NCI-H1694 treated with DMSO at 0.1 percent for 48 hours (cell line): ENCODE measurements around the gene ARHGEF25.
"Not testable (repeated sequence)": the region's sequence is repeated elsewhere in the genome, so short reads cannot be mapped to it uniquely, and the experiment has no call there.

ENCODE experiments used
- DNase-seq: peaks from one replicate; lab custom pipeline; 2025; lab: John Stamatoyannopoulos, UW

The ARHGEF25 gene

DNA sequence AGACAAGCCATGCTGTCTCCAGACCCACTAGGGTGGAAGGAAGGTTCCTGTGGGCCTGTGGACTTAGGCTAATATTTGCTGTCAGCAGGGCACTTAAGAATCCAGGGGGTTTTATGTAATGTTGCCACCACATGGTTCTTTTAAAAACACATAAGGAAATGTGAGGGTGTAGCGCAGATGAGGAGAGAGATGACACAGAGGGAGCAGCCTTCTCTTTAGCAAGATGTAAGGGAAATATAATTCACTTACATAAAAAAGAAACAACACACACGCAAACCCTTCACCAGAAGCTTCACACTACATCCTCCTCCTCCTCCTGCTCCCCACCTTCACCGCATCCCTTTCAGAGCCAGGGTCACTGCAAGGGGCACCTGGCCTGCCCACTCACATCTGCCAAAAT is 25.1 kb upstream of the ARHGEF25 start:
- no peak for DNase-seq

DNA sequence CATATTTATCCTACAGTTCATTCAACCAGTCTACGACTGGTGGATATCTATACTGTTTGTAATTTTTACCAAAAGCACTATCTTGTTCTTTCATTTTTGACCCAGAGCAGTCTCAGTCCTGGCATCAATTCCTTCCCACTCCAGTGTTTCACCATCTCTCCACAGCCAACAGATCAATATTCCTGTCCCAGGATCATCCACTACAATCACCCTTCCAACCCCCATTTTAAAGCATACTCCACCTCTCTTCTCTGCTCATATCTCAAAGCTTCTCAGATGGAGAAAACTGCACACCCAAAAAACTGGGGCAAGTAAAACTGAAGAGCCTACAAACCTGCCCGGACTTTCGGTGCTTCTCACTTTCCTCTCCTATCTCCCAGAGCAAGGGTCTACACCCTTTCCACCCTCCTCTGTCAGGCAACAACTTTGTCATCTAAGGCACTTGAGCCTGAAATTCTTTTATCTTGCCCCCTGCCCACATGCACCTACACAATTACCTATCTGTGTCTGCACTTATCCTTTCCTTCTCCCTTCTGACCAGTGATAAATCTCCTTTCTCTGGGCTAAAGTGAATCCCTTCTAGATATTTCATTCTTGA is 24.3 kb upstream of the ARHGEF25 start:
- no peak for DNase-seq

DNA sequence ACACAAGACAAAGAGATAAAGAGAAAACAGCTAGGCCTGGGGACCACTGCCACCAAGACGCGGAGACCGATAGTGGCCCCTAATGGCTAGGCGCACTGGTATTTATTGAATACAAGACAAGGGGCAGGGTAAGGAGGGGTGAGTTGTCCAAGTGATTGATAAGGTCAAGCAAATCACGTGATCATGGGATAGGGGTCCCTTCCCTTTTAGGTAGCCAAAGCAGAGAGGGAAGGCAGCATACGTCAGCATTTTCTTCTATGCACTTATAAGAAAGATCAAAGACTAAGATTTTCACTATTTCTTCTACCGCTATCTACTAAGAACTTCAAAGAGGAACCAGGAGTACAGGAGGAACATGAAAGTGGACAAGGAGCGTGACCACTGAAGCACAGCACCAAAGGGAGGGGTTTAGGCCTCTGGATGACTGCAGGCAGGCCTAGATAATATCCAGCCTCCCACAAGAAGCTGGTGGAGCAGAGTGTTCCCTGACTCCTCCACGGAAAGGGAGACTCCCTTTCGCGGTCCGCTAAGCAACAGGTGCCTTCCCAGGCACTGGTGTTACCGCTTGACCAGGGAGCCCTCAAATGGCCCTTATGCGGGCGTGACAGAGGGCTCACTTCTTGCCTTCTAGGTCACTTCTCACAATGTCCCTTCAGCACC is 22.2 kb upstream of the ARHGEF25 start:
- DNase-seq, result not testable (repeated sequence)

DNA sequence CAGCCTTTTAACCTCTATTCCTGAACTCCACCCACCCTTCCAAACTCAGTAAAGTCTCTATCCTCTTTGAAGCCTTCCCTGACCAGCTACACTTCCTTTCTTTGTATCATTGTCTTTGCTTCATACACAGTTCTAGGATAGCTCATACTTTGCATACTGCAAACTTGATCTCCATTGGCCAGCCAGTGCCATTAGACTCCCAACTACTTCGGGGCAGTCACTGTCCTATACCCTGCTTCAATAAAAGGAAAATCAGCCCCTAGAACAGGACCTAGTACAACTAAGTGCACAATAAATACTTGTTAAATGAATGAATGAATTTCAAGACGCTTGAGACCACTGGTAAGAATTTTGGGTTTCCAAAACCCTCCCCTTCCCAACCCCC is 20.8 kb upstream of the ARHGEF25 start:
- DNase-seq, result no peak

DNA sequence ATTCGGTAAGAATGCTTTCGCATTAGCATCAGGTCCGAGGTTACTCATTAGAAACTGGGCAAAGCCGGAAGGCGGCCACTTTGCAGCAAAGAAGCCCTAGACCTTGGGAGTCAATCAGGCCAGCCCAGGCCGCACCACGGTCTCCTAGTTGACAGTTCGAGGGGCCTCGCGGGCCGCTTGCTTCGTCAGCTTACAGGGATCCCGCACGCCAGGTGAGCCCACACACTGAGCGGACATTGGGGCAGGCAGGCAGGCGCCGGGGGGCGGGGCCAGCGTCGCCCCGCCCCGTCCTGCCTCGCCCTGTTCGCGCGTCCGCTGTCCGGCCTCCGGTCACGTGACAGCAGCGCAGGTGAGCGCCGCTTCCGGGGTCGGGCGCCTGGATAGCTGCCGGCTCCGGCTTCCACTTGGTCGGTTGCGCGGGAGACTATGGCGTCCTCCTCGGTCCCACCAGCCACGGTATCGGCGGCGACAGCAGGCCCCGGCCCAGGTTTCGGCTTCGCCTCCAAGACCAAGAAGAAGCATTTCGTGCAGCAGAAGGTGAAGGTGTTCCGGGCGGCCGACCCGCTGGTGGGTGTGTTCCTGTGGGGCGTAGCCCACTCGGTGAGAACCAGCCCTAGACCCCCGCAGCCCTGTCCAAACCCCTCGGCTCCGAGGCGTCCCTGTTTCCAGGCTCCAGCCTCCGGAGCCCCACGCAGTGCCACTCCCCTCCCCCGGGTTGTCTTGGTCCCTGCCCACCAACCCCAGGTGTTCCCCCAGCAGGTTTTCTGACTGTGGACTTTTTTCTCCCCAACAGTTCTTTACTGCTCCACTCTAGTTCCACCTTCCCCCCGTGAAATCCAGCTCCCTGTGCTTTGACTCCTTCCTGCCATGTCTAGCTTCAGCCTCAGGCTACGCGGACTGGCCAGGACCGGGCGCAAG is 20.1 kb upstream of the ARHGEF25 start, which contains the start of gene PIP4K2C:
Gene PIP4K2C (plus strand): TSS at position 329 of the 918 bp plus-strand sequence. CDS start 98 bp downstream, at position 427.
- no peak for DNase-seq

DNA sequence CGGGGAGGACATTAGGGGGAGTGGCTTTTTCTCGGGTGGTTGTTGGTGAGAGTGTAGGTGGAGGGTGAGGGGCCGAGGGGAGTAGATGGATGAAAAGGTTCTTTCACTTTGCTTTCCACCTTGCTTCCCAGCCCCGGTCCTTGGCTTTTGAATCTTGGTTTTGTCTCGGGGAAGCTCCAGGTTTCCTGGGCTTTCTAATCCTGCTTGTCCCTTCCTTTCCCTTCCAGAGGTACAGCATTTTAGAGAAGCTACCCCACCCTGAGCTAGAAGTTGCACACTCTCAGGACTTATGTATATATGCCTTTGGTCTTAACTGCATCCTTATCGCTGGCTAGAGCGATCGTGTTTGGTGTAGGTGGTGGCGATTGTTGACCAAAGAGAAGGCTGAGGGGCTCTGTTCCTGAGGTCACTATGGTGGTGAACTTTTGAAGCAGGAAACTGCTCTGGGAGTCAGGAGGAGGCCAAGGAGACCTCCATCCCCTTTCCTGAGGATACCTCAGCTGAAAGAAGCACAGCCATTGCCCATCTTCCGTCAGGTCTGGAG is 19.4 kb upstream of the ARHGEF25 start:
- no peak for DNase-seq

DNA sequence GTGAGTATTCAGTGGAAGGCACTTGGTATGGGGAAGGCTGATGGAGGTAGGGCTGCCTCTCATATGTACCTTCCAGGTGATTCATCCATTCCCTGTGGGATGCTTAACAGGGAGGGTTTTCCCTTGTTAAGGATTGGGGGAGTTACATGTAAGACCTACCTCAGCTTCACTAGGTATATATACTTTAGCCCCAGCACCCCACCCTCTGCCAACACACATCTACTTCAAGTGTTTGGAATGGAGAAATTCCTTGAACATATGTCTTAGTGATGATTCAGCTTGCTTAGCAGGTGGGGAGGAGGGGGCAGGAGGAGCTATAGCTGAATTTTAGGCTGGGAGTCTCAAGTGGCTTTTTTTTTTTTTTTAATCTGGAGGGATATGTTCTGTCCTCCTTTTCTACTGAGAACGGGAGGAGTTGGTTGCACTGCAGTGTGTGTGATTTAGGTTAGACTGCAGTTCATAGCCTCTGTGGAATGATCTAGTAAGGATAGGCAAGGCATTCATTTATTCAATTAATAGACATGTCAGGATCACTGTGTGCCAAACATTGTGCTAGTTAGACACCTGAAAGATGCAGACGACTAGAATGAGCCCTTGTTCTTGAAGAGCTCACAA is 18.6 kb upstream of the ARHGEF25 start:
- no peak for DNase-seq

DNA sequence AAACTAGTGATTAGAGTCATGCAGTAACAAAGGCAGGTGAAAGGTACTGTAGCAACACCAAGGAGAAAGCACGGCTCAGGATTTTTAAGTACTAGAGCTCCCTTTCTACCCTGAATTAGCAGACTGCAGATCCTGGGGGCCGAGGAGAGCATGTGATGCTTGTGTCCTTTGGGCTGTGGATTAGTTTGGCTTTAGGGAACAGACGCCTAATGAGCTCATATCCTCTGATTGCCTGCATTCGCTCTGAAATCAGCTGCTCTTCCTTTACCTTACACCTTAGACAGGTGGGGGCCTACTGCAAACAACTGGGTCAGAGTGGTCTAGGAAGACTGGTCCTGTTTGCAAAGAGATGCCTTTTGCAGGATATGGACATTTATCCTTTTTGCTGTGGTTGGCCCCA is 18.0 kb upstream of the ARHGEF25 start:
- DNase-seq, result no peak

DNA sequence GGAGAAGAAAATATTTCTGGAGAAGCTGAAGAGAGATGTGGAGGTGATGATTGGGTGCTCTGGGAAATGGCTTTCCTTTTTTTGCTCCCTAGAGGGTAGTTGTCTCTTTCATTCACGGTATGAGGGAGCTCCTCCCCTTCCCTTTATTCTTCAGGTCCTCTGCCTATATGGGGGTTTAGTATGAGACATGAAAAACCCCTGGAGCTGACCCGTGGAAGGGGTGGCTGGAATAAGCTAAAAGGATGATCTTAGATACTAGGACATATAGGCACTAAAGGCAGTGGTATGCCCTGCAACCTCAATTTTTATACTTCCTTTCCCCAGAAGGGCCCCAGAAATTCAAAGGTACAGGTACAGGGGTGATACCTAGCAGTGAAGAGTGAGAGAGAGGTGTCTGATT is 10.8 kb upstream of the ARHGEF25 start:
- no peak for DNase-seq

DNA sequence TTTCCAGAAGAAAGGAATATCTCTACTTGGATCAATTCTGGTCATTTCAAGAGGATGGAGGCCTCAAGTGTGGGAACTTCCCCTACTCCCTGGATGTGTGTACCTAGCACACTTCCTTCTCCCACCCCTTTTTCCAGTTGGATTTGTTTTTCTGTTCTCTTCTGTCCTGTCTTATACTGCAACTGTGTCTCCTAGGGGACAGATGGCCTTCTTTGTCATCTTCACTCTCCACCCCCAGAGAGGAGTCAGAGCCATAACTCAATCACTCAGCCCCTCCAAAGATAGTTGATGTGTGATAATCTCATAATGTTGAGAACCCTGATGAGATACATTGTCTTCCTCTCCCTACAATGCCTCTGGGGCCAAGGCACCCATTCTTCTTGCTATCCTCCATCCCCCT is 8.7 kb upstream of the ARHGEF25 start:
- DNase-seq, result no peak

DNA sequence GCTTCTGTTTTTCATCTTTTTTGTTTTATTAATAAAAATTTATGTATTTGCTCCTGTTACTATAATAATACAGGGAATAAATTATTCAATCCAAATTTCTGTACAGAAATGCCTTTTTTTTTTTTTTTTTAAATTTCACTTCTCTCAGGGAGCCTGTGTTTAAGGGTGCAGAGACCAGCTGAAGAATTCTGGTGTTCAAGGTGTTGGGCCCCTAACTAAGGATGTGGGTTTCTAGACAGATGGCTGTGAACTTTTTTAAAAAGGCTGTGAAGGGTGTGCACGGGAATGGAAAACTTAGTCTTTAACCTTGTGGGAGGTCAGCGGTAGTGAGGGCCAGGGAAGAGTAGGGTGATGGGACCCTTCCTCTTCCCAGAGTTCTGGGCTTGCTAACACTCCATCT is 7.9 kb upstream of the ARHGEF25 start:
- DNase-seq, result no peak

DNA sequence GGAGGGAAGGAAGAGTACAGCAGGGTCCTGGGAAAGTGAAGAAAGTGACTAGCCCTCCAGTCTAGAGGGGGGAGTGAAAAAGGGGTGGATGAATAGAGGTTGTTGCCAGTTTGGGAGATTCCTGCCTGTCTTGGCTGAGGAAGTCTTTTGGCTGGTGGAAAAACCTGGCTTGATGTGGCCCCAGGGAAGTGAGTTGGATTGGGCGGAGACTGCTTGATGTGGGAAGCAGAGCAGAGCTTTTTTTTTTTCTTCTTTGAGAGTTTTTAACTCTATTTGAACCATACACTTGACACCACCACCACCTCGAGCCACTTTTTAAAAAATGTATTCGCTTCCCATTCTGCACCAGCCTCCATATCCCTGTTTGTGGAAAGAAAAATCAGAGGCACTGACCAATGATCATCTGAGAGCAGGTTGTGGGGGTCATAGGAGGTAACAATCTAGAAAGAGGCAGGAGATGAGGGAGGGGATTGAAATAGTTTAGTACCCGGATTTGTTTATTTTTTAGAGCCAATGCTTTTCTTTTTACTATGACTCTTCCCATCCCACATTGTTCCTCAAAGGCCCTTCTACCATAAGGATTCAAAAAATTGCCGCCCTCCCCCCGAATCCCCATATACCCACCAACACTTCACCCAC is 7.3 kb upstream of the ARHGEF25 start:
- no peak for DNase-seq

DNA sequence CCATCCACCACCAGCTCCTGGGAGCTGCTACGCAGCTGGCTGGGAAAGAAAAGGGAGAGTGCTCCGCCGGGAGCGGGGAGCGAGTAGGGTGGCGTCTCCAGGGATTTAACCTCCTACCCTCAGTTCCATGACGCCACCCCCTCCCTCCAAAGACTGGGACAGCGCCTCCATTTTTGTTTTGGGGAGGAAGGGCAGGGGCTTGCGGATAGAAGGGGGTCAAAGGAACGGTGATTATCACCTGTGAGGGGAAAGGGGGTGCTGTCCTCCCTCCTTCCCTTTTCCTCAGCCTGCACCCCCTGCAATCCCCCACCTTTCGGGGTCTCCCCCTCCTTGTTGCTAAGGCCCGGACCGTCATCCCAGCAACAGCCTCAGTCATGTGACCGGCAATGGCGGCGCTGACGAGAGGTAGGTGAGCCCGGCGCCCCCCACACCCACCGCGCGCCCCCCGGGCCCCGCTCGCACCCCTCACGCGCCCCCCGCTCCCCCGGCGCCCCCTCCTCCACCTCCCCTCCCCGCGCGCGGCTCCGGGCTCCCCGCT is 6.7 kb upstream of the ARHGEF25 start, which contains the start of gene DTX3:
Gene DTX3 (plus strand): TSS at position 371 of the 538 bp plus-strand sequence. CDS start 1,694 bp downstream, outside the sequence.
- no peak for DNase-seq

DNA sequence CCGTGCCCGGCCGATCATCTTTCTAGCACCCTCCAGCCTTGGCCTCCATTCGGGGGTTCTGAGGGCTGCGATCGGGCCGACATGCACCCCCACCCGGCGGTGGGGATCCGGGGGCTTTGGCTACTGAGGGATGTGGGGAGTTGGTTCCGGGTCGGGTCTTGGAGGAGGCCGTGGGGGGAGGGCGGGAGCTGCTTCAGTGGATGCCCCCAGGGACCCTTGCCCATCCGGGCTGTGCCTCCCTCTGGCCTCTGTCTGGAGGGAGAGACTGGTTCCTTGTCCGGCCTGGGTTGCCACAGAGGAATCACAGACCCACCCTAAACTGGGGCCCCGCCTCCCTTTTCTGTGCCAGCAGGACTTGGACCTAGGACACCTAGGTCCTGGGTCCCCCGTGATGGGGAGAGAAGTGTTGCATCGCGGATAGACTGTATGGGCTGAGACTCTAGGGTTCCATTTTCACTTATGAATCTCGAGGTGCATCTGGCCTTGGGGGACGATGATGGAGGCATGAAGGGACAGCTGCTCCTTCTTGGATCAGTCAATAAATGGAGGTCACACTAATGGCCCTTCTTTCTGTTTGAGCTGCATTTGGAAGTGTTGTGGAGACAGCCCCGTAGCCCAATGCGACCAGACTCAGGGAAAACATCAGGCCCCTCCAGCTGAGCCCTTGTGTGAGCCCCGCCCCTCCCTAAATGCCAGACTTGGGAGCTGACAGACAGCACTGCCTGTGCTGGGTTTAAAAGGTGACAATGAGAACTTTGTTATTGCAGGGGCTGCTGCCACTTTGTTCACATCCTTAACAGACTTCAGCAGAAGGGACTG is 6.0 kb upstream of the ARHGEF25 start:
- no peak for DNase-seq

DNA sequence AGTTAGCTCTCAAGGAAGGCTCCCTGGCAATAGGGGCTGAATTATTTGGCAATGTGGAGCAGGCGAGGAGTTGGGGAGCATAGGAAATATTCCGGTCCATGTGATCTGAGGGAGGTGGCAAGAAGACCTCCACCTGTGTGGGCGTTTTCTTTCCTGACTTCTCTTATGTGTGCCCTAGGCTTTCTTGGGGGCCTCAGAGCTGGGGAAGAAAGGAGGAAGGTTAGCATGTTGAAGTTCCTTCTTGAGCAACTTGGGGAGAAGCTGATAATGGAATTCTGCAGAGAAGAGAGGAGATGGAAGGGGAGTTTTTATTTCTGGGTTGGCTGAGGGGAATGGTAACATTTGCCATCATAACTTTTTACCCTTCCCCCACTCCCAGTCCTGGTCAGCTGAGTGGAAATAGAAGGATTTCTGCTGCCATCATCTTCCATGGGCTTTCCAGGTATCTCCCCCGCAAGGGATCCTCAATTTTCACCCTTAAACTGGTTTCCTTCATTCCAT is 5.4 kb upstream of the ARHGEF25 start:
- no peak for DNase-seq

DNA sequence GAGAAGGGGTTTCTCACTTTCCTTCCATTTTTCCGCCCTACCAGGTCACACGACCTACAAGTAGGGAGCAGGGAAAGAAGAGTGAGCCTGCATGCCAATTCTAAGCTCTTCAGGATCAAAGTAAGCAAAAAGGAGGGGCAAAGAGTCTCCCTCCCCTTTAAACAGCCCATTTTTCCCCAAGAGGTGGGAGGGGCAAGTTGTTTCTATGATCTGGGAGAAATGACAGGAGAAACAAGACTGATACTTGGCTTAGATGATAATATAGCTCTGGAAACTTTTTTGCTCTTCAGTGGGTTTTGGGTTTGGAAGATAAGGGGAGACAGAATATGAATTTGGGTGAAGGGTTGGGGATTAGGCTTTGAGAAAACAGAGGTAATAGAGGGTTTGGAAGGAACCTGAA is 4.8 kb upstream of the ARHGEF25 start:
- no peak for DNase-seq

DNA sequence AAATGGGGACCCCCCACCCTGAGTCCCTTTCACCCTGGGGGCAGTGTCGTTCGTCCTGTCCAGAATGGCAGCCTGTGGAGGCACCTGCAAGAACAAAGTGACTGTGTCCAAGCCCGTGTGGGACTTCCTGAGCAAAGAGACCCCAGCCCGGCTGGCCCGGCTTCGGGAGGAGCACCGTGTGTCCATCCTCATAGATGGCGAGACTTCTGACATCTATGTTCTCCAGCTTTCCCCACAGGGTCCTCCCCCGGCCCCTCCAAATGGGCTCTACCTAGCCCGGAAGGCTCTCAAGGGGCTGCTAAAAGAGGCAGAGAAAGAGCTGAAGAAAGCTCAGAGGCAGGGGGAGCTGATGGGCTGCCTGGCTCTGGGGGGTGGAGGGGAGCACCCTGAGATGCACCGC is 4.4 kb upstream of the ARHGEF25 start:
- no peak for DNase-seq

DNA sequence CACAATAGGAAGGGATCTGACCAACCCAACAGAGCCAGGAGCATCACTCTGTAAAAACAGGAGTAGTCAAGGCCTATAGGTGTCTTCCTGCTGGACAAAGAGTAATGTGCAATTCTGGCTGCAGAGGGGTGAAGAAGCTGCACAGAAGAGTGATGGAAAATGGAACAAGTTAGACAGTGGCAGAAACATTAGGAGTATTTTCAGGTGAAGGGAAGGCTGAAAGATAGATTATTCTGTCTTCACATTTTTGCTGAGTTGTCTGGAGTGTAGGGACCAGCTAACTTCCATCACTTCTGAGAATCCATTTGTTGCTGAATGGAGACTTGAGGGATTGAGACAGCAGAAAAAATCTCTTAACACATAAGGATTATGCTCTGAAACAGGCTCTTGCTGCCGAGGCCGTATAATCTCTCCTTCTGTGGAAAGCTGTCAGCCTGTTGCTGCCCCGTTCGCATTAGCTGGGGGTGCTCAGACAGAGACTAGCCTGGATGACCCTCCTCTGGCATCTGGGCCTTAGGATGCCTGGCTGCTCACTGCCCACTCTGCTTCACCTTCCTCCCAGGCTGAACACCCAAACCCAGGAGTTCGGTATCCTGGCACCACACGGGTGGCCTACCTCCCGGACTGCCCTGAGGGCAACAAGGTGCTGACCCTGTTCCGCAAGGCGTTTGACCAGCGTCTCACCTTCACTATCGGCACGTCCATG is 3.1 kb upstream of the ARHGEF25 start:
- no peak for DNase-seq

DNA sequence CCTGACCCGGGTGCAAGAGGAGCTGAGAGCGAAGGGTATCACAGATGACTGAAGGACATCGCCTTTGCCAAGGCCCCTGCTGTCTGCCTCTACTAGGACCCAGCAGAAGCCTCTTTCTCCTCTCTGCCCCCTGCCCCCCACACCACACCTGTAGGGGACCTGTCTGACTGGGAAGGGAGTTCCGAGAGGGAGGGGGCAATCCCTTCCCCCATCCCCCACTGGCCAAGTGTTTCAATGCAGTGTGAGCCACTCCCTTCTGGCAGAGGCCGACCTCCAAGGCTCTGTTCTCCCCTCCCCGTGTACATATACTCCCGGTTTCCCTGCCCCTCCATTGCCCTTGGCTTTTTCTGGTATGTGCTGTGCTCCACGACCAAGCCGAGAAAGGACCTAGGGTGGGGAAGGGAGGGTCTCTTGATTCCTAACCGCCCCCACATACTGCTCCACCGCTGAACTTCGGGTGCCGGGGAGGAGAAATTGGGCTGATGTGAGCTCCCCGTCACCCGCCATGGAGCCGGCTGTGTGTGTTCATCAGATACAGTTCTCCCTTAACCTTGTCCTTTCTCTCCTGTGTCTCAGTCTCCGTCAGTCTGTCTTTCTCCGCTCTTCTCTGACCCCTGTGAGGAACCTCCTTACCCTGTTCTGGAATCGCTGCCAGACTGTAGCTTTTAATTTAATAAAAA is 2.0 kb upstream of the ARHGEF25 start:
- DNase-seq, result no peak
